Fibroblast of the aortic adventitia (primary cell): ENCODE measurements around the gene FAM228A. TPM values are rescaled to one million over a fixed set of nuclear protein-coding genes. Genes with fewer than 3 reads are reported as not detected.

Source experiments
- DNase-seq: peaks from one replicate; pipeline ENCODE4 v3.0.0-alpha.2; 2010; ENCODE audit warnings: low read depth
- H3K4me3 ChIP-seq: 2 replicates; pipeline ENCODE4 v1.5.1; 2011; ENCODE audit warnings: low read depth, mild to moderate bottlenecking, control low read depth, low read length, moderate library complexity
- CTCF ChIP-seq: IDR thresholded peaks from 2 replicates; pipeline ENCODE4 v1.5.1; 2011; ENCODE audit warnings: mild to moderate bottlenecking, low read length, control low read depth, inconsistent platforms; ENCODE audit not compliant: insufficient read depth
- total RNA-seq: library from RNA; depleted of rRNA; stranded (reverse); fragments of >200 nt; gene quantifications from 2 replicates; pipeline ENCODE4 v1.2.3, GENCODE V29; 2012; ENCODE audit warnings: low replicate concordance

Gene FAM228A
- total RNA-seq, 1 donor, result 0.18 TPM

GRCh38 chr2:24200799-24201198 lies 25.9 kb downstream of the FAM228A start:
- no peak for TF ChIP-seq CTCF
- H3K4me3 ChIP-seq, result no peak overlapping the region
- DNase-seq, result no peak

GRCh38 chr2:24203029-24203786 lies 28.4 kb downstream of the FAM228A start:
- TF ChIP-seq CTCF, result no peak
- DNase-seq, result no peak
- no peak overlapping the region for H3K4me3 ChIP-seq

- TF ChIP-seq CTCF, result no peak
- H3K4me3 ChIP-seq, result no peak overlapping the region
- no peak for DNase-seq
Measured at GRCh38 chr2:24203787-24204150, 28.9 kb downstream of the FAM228A start.

- TF ChIP-seq CTCF, result no peak
Measured at GRCh38 chr2:24204505-24204904, 29.7 kb downstream of the FAM228A start.

GRCh38 chr2:24205131-24205530 lies 30.3 kb downstream of the FAM228A start:
- H3K4me3 ChIP-seq, result no peak overlapping the region
- no peak for TF ChIP-seq CTCF
- no peak for DNase-seq

More at GRCh38 chr2:24204505-24204904, 29.7 kb downstream of the FAM228A start:
- H3K4me3 ChIP-seq, result no peak overlapping the region
- DNase-seq, result no peak

- H3K4me3 ChIP-seq, result no peak overlapping the region
- TF ChIP-seq CTCF, result no peak
- DNase-seq, result no peak
Measured at GRCh38 chr2:24206242-24206641, 31.4 kb downstream of the FAM228A start.

- no peak for TF ChIP-seq CTCF
- DNase-seq, result no peak
- H3K4me3 ChIP-seq, result no peak overlapping the region
Measured at GRCh38 chr2:24206714-24207113, 31.9 kb downstream of the FAM228A start.
